Left lung (tissue), 10 donors: ENCODE data around the gene LRRC55. TPM values are rescaled to one million over a fixed set of nuclear protein-coding genes. Genes with fewer than 3 reads are reported as not detected.
A peak's percentile ranks its signal among the peaks of the same experiment; 100 is the strongest.

Source experiments
- ATAC-seq: fragments of 200-7000 bp; cut with Tn5 transposase; one replicate; pipeline ENCODE4 v1.9.1; 2020; ENCODE audit warnings: moderate library complexity
- DNase-seq, 4 donors: peaks; one replicate each; pipeline ENCODE4 v3.0.0-alpha.2; 2013 to 2020
- H3K27ac ChIP-seq, 2 donors: fragments of 200-600 bp; sonication (generic) in 1 of 2; one replicate each; pipeline versions ENCODE4 v1.5.0 to v1.8.0; 2020 to 2021
- H3K27me3 ChIP-seq, 2 donors: fragments of 200-600 bp; sonication (generic) in 1 of 2; one replicate each; pipeline versions ENCODE4 v1.5.0 to v1.8.0; 2020 to 2021
- H3K36me3 ChIP-seq, 2 donors: fragments of 200-600 bp; sonication (generic) in 1 of 2; one replicate each; pipeline versions ENCODE4 v1.5.0 to v1.8.0; 2020 to 2021
- H3K4me1 ChIP-seq, 2 donors: fragments of 200-600 bp; one replicate each; pipeline ENCODE4 v1.8.0; 2021
- H3K4me3 ChIP-seq, 2 donors: fragments of 200-600 bp; sonication (generic) in 1 of 2; one replicate each; pipeline versions ENCODE4 v1.5.0 to v1.8.0; 2020 to 2021; ENCODE audit warnings: mild to moderate bottlenecking in 1 of 2
- H3K9me3 ChIP-seq, 2 donors: fragments of 200-600 bp; sonication (generic) in 1 of 2; one replicate each; pipeline versions ENCODE4 v1.5.0 to v1.8.0; 2020 to 2021
- CTCF ChIP-seq, 2 donors: fragments of 200-600 bp; sonication (generic) in 1 of 2; IDR thresholded peaks; one replicate each; pipeline versions ENCODE4 v1.5.0 to v1.8.0; 2021; ENCODE audit warnings: antibody characterized with exemption in 2 of 2
- intact Hi-C, 2 donors: fragments of 100-400 bp; cut with DNase I; formaldehyde crosslinking; loops; one replicate each; pipeline versions ENCODE4 v1.11.2 to v1.14.2; 2022
- polyA plus RNA-seq, 6 donors: library from polyadenylated mRNA; unstranded; fragments of 120-200 nt; gene quantifications; one replicate each; pipeline ENCODE4 v1.2.1, GENCODE V29; 2013; ENCODE audit not compliant: insufficient read length in 6 of 6
- total RNA-seq, 2 donors: library from RNA; stranded (reverse); fragmentation: NEBNext Ultra II Directional; extraction: Animal tissue kit (Norgen Biotek cat#: 25700); gene quantifications; one replicate each; pipeline ENCODE4 v1.2.1, GENCODE V29; 2021
- donor health status: DM: no; HTN: yes; CAD: no.
- donor health status: DM: no; HTN: no; CAD: no.

Gene LRRC55
- total and polyA plus RNA-seq, 8 donors: 0.05 to 3.9 (median 2.8) TPM

DNA sequence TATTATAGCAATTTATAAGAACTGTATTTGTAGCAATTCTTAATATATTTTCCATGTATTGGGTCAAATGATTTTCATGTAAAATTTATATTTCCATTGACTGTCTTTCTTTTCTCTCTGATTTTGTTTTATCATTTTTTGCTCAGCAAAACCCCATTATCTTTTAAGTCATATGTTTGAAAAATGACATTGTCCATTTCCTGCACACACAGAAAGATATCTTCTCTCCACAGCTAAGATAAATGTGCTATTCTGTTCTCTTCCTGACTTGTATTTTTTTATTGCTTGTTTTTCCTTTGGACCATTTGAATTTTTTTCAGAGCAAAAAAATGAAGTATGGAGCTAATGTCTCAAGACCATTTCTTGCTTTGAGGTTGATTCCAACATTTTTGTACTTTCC, 6.3 kb upstream of the LRRC55 start:
- DNase-seq (no peak), ATAC-seq (no peak)
- Histone ChIP-seq H3K27me3 (peaks cover 0 to 16% of the 10 kb centered on the region in 2 donors), H3K36me3 (no peaks in the 10 kb centered on the region), H3K4me3 (no peak overlapping the region), H3K27ac (no peak overlapping the region), H3K4me1 (no peaks in the 10 kb centered on the region), H3K9me3 (no peaks in the 10 kb centered on the region)
- intact Hi-C loops: no loop called here
- TF ChIP-seq CTCF (IDR thresholded peaks at IDR 0.05): no peak

- no peaks in the 10 kb centered on the region for H3K9me3 ChIP-seq
- intact Hi-C loops: no loop called here
- DNase-seq (no peak), ATAC-seq (no peak)
- H3K36me3 ChIP-seq: no peaks in the 10 kb centered on the region
- no peak overlapping the region for H3K4me3 ChIP-seq
- H3K4me1 ChIP-seq: peaks cover 0 to 5% of the 10 kb centered on the region in 2 donors
- TF ChIP-seq CTCF (IDR thresholded peaks at IDR 0.05): no peak
- peaks cover 0 to 36% of the 10 kb centered on the region in 2 donors for H3K27me3 ChIP-seq
- no peak overlapping the region for H3K27ac ChIP-seq
Measured at GRCh38 chr11:57178334-57178733, 3.4 kb upstream of the LRRC55 start.

DNA sequence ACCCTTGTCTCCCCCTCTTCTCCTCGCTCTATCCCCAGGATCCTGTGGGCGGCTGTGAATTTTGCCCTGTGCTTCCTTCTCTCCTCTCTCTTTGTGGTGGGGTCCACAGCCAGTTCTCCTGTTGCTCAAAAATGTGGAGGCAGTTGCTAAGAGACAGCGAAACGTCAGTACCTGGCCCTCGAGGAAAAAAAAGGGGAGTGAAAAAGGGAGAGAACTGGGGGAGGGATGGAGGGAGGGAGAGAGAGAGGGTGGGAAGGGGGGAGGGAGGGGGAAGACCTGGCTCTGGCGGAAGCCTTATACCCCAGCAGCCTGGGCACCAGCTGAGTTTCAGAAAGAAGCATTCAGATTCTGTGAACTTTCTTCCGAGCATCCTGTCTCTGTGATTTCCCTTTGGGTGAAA, 2.1 kb upstream of the LRRC55 start:
- DNase-seq (no peak), ATAC-seq (no peak)
- intact Hi-C loops: no loop called here
- Histone ChIP-seq H3K4me3 (no peak overlapping the region), H3K27ac (no peak overlapping the region), H3K27me3 (peaks cover 0 to 36% of the 10 kb centered on the region in 2 donors), H3K4me1 (peaks cover 0 to 5% of the 10 kb centered on the region in 2 donors), H3K36me3 (no peaks in the 10 kb centered on the region), H3K9me3 (no peaks in the 10 kb centered on the region)
- no peak for TF ChIP-seq CTCF (IDR thresholded peaks at IDR 0.05)

DNA sequence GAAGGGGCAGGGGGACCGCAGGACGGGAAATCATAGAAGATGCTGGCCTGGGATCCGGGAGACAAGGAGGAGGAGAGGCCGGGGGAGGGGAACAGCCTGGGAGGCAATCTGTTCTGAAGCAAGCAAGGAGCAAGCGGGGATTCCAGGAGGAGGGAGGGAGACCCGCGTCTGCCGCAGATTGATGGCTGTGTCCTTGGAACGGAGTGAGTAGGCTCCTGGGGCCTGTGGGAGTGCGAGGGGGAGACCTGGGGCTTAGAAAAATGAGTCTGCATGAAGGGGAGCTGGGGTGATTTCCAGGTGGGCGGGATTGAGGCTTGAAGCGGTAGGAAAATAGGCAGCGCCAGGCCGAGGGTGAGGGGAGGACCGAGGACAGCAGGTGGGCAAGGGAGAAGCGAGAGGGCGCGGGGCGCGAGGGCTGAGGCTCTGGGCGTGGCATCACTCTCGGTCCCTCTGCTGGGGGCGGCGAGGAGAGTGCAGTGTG, 1.6 kb upstream of the LRRC55 start:
- peaks cover 0 to 36% of the 10 kb centered on the region in 2 donors for H3K27me3 ChIP-seq
- no peaks in the 10 kb centered on the region for H3K36me3 ChIP-seq
- no peaks in the 10 kb centered on the region for H3K9me3 ChIP-seq
- DNase-seq (no peak), ATAC-seq (no peak)
- TF ChIP-seq CTCF (IDR thresholded peaks at IDR 0.05): no peak
- no peak overlapping the region for H3K27ac ChIP-seq
- peaks cover 0 to 5% of the 10 kb centered on the region in 2 donors for H3K4me1 ChIP-seq
- intact Hi-C loops: no loop called here
- no peak overlapping the region for H3K4me3 ChIP-seq

GRCh38 chr11:57180964-57181363, 789 bp upstream of the LRRC55 start:
- no peak for TF ChIP-seq CTCF (IDR thresholded peaks at IDR 0.05)
- peak; percentile 39 for ATAC-seq

More at GRCh38 chr11:57180964-57181363, 789 bp upstream of the LRRC55 start:
- Histone ChIP-seq H3K4me3 (no peak overlapping the region), H3K4me1 (peaks cover 0 to 5% of the 10 kb centered on the region in 2 donors), H3K27ac (no peak overlapping the region), H3K27me3 (peaks cover 0 to 36% of the 10 kb centered on the region in 2 donors), H3K36me3 (no peaks in the 10 kb centered on the region), H3K9me3 (no peaks in the 10 kb centered on the region)
- intact Hi-C loops: no loop called here
- DNase-seq: no peak
